ENCODE results near the gene ABHD5. TPM values are rescaled to one million over a fixed set of nuclear protein-coding genes. Genes with fewer than 3 reads are reported as not detected.

The ABHD5 gene
- total RNA-seq, 1 experiment from 2014 or later: 18.4 TPM

DNA sequence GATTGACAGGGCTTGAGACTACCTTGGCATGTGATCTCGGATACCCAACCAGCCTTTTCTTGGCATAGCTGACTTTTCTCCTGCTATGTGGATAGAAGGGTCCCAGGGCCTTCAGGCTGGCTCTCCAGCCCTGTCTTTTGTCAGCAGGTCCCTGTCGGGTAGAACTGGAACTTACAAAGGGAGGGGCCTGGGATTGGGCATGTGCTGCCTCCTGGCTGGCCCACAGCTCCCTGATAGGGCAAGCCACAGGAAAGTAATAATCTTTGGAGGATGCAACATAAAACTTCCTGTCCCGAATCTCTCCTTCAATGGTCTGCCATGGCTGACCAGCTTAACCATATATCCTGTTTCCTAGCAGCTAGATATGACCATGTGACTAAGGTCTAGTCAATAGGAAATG, 89.1 kb downstream of the ABHD5 start:
- no peak for DNase-seq (ENCODE audit: low spot score)

- DNase-seq (ENCODE audit: low spot score): no peak
These were observed 91.8 kb downstream of the ABHD5 start for GRCh38 chr3:43782541-43782940.

Other genes starting within 250 kb of the ABHD5 start
- 17.5 and 20.0 TPM in 2 replicates for gene ANO10, start 68.9 kb upstream of the ABHD5 start, total RNA-seq (2014; rRNA removed; shearing (Covaris generic))